ENCODE data around the gene ZNF223. TPM values are rescaled to one million over a fixed set of nuclear protein-coding genes. Genes with fewer than 3 reads are reported as not detected.

The ZNF223 gene
- total and polyA plus RNA-seq, 10 of the 15 experiments (the other 5 are each of a cell fraction or from before 2014, with no cell fraction given): 0.05 to 3.7 (median 0.14) TPM; not detected in 4

- TF ChIP-seq IRF5 (IDR thresholded peaks at IDR 0.05; ENCODE audit: borderline replicate concordance): no peak
- no peak for TF ChIP-seq BMI1 (IDR thresholded peaks at IDR 0.05; ENCODE audit: borderline replicate concordance)
- no peak for TF ChIP-seq HDGF (IDR thresholded peaks at IDR 0.05)
- TF ChIP-seq NFYB (IDR thresholded peaks at IDR 0.05; ENCODE audit: insufficient read depth, low read depth, low read length): no peak
- no peak for TF ChIP-seq KDM1A (IDR thresholded peaks at IDR 0.05; ENCODE audit: borderline replicate concordance)
- TF ChIP-seq ZNF274 (IDR thresholded peaks at IDR 0.05; ENCODE audit: insufficient read depth, insufficient read length): no peak
- no peak for TF ChIP-seq ZNF217 (IDR thresholded peaks at IDR 0.05)
- no peak for TF ChIP-seq SMC3 (IDR thresholded peaks at IDR 0.05; ENCODE audit: borderline replicate concordance, low read length)
- TF ChIP-seq DPF2 (IDR thresholded peaks at IDR 0.05): no peak
- no peak for TF ChIP-seq REST (IDR thresholded peaks at IDR 0.05; ENCODE audit: low read depth, low read length)
- TF ChIP-seq ZBTB11 (CRISPR knock-in tag; IDR thresholded peaks at IDR 0.05): no peak
- TF ChIP-seq KAT2A (conservative IDR thresholded peaks at IDR 0.05; ENCODE audit: control insufficient read depth, low read depth, low read length): no peak
- peak; percentile 86; the same call in 1 of the 2 replicates for TF ChIP-seq CREM (IDR thresholded peaks at IDR 0.05; ENCODE audit: low read depth)
- TF ChIP-seq RELA (IDR thresholded peaks at IDR 0.05; ENCODE audit: borderline replicate concordance, partially characterized antibody): no peak
- no peak for TF ChIP-seq BCLAF1 (IDR thresholded peaks at IDR 0.05)
- no peak for TF ChIP-seq CTCF (IDR thresholded peaks at IDR 0.05 in 2 of 3, conservative IDR thresholded peaks at IDR 0.05 in 1 of 3; ENCODE audit: control insufficient read depth in 2 of 3, extremely low read depth in 1 of 3, insufficient read depth in 1 of 3, low read depth in 3 of 3, low read length in 3 of 3)
Measured at GRCh38 chr19:44071824-44072542, 20.1 kb downstream of the ZNF223 start, which contains the start of gene ZNF284 (continued).
